MCF 10A (cell line): ENCODE results near the gene COA8. TPM values are rescaled to one million over a fixed set of nuclear protein-coding genes. Genes with fewer than 3 reads are reported as not detected.

Experiments
- BruUV-seq: library from RNA; stranded (reverse); fragments of 400-500 nt; replicated peaks from 2 replicates; lab custom pipeline; 2021; lab: Mats Ljungman, UMichigan
- CTCF ChIA-PET: fragments of 300-600 bp; sonication (Branson Sonifier 250); formaldehyde crosslinking; extraction: SDS; loops from one replicate; lab custom pipeline; 2021; ENCODE audit warnings: antibody characterized with exemption, inconsistent platforms; lab: Yijun Ruan, JAX
- POLR2A ChIA-PET: fragments of 300-600, 350-650 bp; sonication (Branson Sonifier 250); formaldehyde crosslinking; extraction: SDS; loops from one replicate; lab custom pipeline; 2020; ENCODE audit warnings: antibody characterized with exemption, inconsistent platforms; lab: Yijun Ruan, JAX
- DNase-seq: peaks from one replicate; pipeline ENCODE4 v3.0.0-alpha.2; 2018; ENCODE audit not compliant: unreplicated experiment
- H3K27ac Mint-ChIP-seq: one replicate; pipeline ENCODE4 v1.8.0; 2022; ENCODE audit warnings: mild to moderate bottlenecking, low read depth, mixed read lengths; ENCODE audit not compliant: unreplicated experiment
- H3K27me3 Mint-ChIP-seq: one replicate; pipeline ENCODE4 v1.8.0; 2022; ENCODE audit warnings: mixed read lengths; ENCODE audit not compliant: insufficient read depth, unreplicated experiment
- H3K36me3 Mint-ChIP-seq: one replicate; pipeline ENCODE4 v1.8.0; 2022; ENCODE audit warnings: mild to moderate bottlenecking, moderate library complexity, mixed read lengths; ENCODE audit not compliant: insufficient read depth, unreplicated experiment
- H3K4me1 Mint-ChIP-seq: one replicate; pipeline ENCODE4 v1.8.0; 2022; ENCODE audit warnings: mixed read lengths; ENCODE audit not compliant: insufficient read depth, unreplicated experiment
- H3K4me3 Mint-ChIP-seq: one replicate; pipeline ENCODE4 v1.8.0; 2022; ENCODE audit warnings: mild to moderate bottlenecking, moderate library complexity, mixed read lengths; ENCODE audit not compliant: unreplicated experiment
- H3K9me3 Mint-ChIP-seq: one replicate; pipeline ENCODE4 v1.8.0; 2022; ENCODE audit warnings: mixed read lengths; ENCODE audit not compliant: unreplicated experiment
- intact Hi-C: fragments of 100-400 bp; cut with micrococcal nuclease; formaldehyde crosslinking; loops from 2 replicates; pipeline ENCODE4 v1.14.1; 2022
- total RNA-seq: library from RNA; stranded (reverse); gene quantifications from 2 replicates; pipeline ENCODE4 v1.2.3, GENCODE V29; 2022
- TF ChIP-seq, protein P1 (sequence below): fragments of 200-600 bp; IDR thresholded peaks from one replicate; pipeline ENCODE4 v1.8.0; 2022; ENCODE audit warnings: antibody characterized with exemption, mild to moderate bottlenecking; ENCODE audit not compliant: unreplicated experiment

Gene COA8
- total RNA-seq, 1 experiment from 2014 or later: 68.9 TPM

- no peaks in the 10 kb centered on the region for H3K9me3 Mint-ChIP-seq
- H3K27me3 Mint-ChIP-seq: no peaks in the 10 kb centered on the region
- BruUV-seq: no TSS peak
- TF ChIP-seq, protein P1, sequence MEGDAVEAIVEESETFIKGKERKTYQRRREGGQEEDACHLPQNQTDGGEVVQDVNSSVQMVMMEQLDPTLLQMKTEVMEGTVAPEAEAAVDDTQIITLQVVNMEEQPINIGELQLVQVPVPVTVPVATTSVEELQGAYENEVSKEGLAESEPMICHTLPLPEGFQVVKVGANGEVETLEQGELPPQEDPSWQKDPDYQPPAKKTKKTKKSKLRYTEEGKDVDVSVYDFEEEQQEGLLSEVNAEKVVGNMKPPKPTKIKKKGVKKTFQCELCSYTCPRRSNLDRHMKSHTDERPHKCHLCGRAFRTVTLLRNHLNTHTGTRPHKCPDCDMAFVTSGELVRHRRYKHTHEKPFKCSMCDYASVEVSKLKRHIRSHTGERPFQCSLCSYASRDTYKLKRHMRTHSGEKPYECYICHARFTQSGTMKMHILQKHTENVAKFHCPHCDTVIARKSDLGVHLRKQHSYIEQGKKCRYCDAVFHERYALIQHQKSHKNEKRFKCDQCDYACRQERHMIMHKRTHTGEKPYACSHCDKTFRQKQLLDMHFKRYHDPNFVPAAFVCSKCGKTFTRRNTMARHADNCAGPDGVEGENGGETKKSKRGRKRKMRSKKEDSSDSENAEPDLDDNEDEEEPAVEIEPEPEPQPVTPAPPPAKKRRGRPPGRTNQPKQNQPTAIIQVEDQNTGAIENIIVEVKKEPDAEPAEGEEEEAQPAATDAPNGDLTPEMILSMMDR: no peak
- ChIA-PET POLR2A (interaction anchor here (0.6 kb wide), 1 partner anchor 14 kb away, joined by 3 read pairs; no protein-coding TSS in a partner anchor), CTCF (interaction anchor here (0.5 to 10.7 kb wide), 18 partner anchors 9 to 189 kb away, joined by 3 to 126 read pairs (median 4); partner anchors contain the start of gene TRMT61A)
- H3K36me3 Mint-ChIP-seq: no peaks in the 10 kb centered on the region
- intact Hi-C loops: no loop called here
- no peak overlapping the region for H3K27ac Mint-ChIP-seq
- DNase-seq: no peak
- no peak overlapping the region for H3K4me3 Mint-ChIP-seq
- peaks cover 11% of the 10 kb centered on the region for H3K4me1 Mint-ChIP-seq
Observed at GRCh38 chr14:103547455-103547940, 15.3 kb upstream of the COA8 start.

GRCh38 chr14:103547941-103548462, 14.8 kb upstream of the COA8 start:
- TF ChIP-seq, protein P1: no peak
- ChIA-PET POLR2A (no interaction called here), CTCF (interaction anchor here (0.7 to 10.7 kb wide), 7 partner anchors 9 to 135 kb away, joined by 3 to 126 read pairs (median 4); partner anchors contain the start of gene TRMT61A)
- Mint-ChIP-seq H3K27ac (no peak overlapping the region), H3K36me3 (peaks cover 1% of the 10 kb centered on the region), H3K9me3 (no peaks in the 10 kb centered on the region), H3K4me3 (no peak overlapping the region), H3K4me1 (peaks cover 16% of the 10 kb centered on the region), H3K27me3 (no peaks in the 10 kb centered on the region)
- intact Hi-C loops: no loop called here
- no TSS peak for BruUV-seq
- no peak for DNase-seq

- no peak for DNase-seq
Observed at GRCh38 chr14:103548463-103549351, 14.1 kb upstream of the COA8 start.

More at GRCh38 chr14:103548463-103549351, 14.1 kb upstream of the COA8 start:
- Mint-ChIP-seq H3K9me3 (no peaks in the 10 kb centered on the region), H3K4me1 (peaks cover 17% of the 10 kb centered on the region), H3K27me3 (no peaks in the 10 kb centered on the region), H3K4me3 (no peak overlapping the region), H3K27ac (no peak overlapping the region), H3K36me3 (peaks cover 8% of the 10 kb centered on the region)
- POLR2A ChIA-PET: no interaction called here
- BruUV-seq: no TSS peak
- TF ChIP-seq, protein P1: no peak
- intact Hi-C loops: no loop called here
- CTCF ChIA-PET: interaction anchor here (0.6 to 10.7 kb wide), 8 partner anchors 10 to 606 kb away, joined by 3 to 126 read pairs (median 4); partner anchors contain the start of gene TRMT61A
